OCI-LY1 (cell line): ENCODE data around the gene PFKP.

Experiments used
- H2AFZ ChIP-seq: fragments of 200-600 bp; sonication (generic), shearing (Covaris generic); 2 replicates; pipeline ENCODE4 v1.6.0; 2014; ENCODE audit warnings: antibody characterized with exemption, mild to moderate bottlenecking, low read length
- H3F3A ChIP-seq: fragments of 200-600 bp; sonication (generic), shearing (Covaris generic); 2 replicates; pipeline ENCODE4 v1.6.0; 2014; ENCODE audit warnings: mild to moderate bottlenecking, antibody characterized with exemption, low read length, moderate library complexity; ENCODE audit not compliant: insufficient read depth
- H3K27ac ChIP-seq: fragments of 200-600 bp; sonication (generic); 2 replicates; pipeline ENCODE4 v1.5.1; 2014; ENCODE audit warnings: low read length, mixed run types, mild to moderate bottlenecking, low read depth; ENCODE audit not compliant: poor library complexity, severe bottlenecking
- H3K27me3 ChIP-seq: fragments of 200-600 bp; sonication (generic); 2 replicates; pipeline ENCODE4 v1.6.0; 2014; ENCODE audit warnings: antibody characterized with exemption, mild to moderate bottlenecking, low read length, moderate library complexity; ENCODE audit not compliant: insufficient read depth
- H3K36me3 ChIP-seq: fragments of 200-600 bp; sonication (generic); 2 replicates; pipeline ENCODE4 v1.6.1; 2014; ENCODE audit warnings: mild to moderate bottlenecking, antibody characterized with exemption, low read length, moderate library complexity, mixed read lengths; ENCODE audit not compliant: insufficient read depth
- H3K4me1 ChIP-seq: fragments of 200-600 bp; sonication (generic); 2 replicates; pipeline ENCODE4 v1.5.1; 2014; ENCODE audit warnings: mild to moderate bottlenecking, low read length, moderate library complexity; ENCODE audit not compliant: insufficient read depth, severe bottlenecking
- H3K4me2 ChIP-seq: fragments of 200-600 bp; sonication (generic), shearing (Covaris generic); 2 replicates; pipeline ENCODE4 v1.6.1; 2014; ENCODE audit warnings: low read length
- H3K4me3 ChIP-seq: fragments of 200-600 bp; sonication (generic); 2 replicates; pipeline ENCODE4 v1.5.1; 2014; ENCODE audit warnings: low read length, low read depth, mild to moderate bottlenecking, mixed read lengths; ENCODE audit not compliant: poor library complexity, severe bottlenecking
- H3K79me2 ChIP-seq: fragments of 200-600 bp; shearing (Covaris generic); 2 replicates; pipeline ENCODE4 v1.6.1; 2016; ENCODE audit warnings: mixed run types, low read length, mixed read lengths; ENCODE audit not compliant: insufficient read depth
- H3K9ac ChIP-seq: fragments of 200-600 bp; sonication (generic), shearing (Covaris generic); 2 replicates; pipeline ENCODE4 v1.6.1; 2014; ENCODE audit warnings: mild to moderate bottlenecking, low read length, mixed read lengths
- H3K9me2 ChIP-seq: fragments of 200-600 bp; sonication (generic), shearing (Covaris generic); 2 replicates; pipeline ENCODE4 v1.6.1; 2014; ENCODE audit warnings: low read depth, mild to moderate bottlenecking, low read length, mixed read lengths
- H3K9me3 ChIP-seq: fragments of 200-600 bp; shearing (Covaris generic); 2 replicates; pipeline ENCODE4 v1.6.1; 2014; ENCODE audit warnings: low read length, mixed read lengths
- H4K20me1 ChIP-seq: fragments of 200-600 bp; sonication (generic), shearing (Covaris generic); 2 replicates; pipeline ENCODE4 v1.6.0; 2016; ENCODE audit warnings: mild to moderate bottlenecking, low read length; ENCODE audit not compliant: insufficient read depth
- EZH2 ChIP-seq: fragments of 200-600 bp; sonication (generic), shearing (Covaris generic); IDR thresholded peaks from 2 replicates; pipeline ENCODE4 v1.8.0; 2017; ENCODE audit warnings: borderline replicate concordance, mixed run types, mild to moderate bottlenecking, antibody characterized with exemption, low read length, moderate library complexity, mixed read lengths
- TF ChIP-seq, protein P1 (sequence below): fragments of 200-600 bp; sonication (generic), shearing (Covaris generic); IDR thresholded peaks from 2 replicates; pipeline ENCODE4 v1.5.1; 2017; ENCODE audit warnings: mild to moderate bottlenecking, antibody characterized with exemption, low read length, moderate library complexity, mixed read lengths

The PFKP gene

DNA sequence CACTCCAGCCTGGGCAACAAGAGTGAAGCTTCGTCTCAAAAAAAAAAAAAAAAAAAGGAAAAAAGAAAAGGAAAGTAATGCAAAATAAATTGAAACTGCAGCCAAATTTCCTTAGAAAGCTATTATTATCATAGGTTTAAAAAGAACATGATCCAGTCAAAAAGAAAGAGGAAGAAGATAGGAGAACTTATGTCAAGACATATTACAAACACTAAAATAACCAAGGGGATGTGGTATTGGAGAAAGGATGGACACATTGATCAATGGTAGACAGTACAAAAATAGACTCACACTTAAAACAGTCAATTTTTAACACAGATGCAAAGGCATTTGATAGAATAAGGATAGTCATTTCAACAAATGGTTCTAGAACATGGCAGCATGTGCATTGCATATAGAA lies 27.3 kb upstream of the PFKP start:
- TF ChIP-seq, protein P1, sequence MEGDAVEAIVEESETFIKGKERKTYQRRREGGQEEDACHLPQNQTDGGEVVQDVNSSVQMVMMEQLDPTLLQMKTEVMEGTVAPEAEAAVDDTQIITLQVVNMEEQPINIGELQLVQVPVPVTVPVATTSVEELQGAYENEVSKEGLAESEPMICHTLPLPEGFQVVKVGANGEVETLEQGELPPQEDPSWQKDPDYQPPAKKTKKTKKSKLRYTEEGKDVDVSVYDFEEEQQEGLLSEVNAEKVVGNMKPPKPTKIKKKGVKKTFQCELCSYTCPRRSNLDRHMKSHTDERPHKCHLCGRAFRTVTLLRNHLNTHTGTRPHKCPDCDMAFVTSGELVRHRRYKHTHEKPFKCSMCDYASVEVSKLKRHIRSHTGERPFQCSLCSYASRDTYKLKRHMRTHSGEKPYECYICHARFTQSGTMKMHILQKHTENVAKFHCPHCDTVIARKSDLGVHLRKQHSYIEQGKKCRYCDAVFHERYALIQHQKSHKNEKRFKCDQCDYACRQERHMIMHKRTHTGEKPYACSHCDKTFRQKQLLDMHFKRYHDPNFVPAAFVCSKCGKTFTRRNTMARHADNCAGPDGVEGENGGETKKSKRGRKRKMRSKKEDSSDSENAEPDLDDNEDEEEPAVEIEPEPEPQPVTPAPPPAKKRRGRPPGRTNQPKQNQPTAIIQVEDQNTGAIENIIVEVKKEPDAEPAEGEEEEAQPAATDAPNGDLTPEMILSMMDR, result no peak
- TF ChIP-seq EZH2, result no peak
- Histone ChIP-seq H3K4me3 (no peak overlapping the region), H3K27ac (no peak overlapping the region), H3F3A (no peaks in the 10 kb centered on the region), H3K9me2 (no peaks in the 10 kb centered on the region), H3K4me1 (no peaks in the 10 kb centered on the region), H4K20me1 (no peaks in the 10 kb centered on the region), H3K27me3 (no peaks in the 10 kb centered on the region; the same call in 1 of the 2 replicates), H3K9ac (no peak overlapping the region), H3K9me3 (no peaks in the 10 kb centered on the region), H3K79me2 (no peaks in the 10 kb centered on the region), H3K36me3 (no peaks in the 10 kb centered on the region), H2AFZ (no peak overlapping the region), H3K4me2 (no peak overlapping the region)

DNA sequence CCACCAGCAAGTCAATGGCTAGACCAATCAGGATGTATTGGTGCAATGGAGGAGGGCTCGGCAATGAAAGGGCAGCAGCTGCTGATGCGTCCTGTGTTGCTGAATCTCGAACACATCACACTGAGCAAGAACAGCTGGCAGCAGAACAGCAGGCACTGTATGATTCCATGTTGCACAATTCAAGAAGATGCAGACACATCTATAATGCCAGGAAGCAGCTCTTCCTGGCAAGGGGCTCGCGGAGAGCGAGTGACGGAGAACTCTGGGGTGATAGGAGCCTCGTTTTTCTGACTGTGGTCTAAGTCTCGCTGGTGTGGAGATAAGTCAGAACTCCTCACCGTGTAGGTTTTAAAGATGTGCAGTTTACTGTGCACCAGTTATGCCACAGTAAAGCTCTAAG lies 24.8 kb upstream of the PFKP start:
- Histone ChIP-seq H3K4me3 (no peak overlapping the region), H3K9me2 (no peaks in the 10 kb centered on the region), H3F3A (no peaks in the 10 kb centered on the region), H3K79me2 (no peaks in the 10 kb centered on the region), H3K27me3 (no peaks in the 10 kb centered on the region; the same call in 1 of the 2 replicates), H2AFZ (no peak overlapping the region), H3K4me1 (no peaks in the 10 kb centered on the region), H3K4me2 (no peak overlapping the region), H3K9me3 (no peaks in the 10 kb centered on the region), H4K20me1 (no peaks in the 10 kb centered on the region), H3K9ac (no peak overlapping the region), H3K36me3 (no peaks in the 10 kb centered on the region), H3K27ac (no peak overlapping the region)
- TF ChIP-seq EZH2, result no peak
- TF ChIP-seq, protein P1, result no peak

DNA sequence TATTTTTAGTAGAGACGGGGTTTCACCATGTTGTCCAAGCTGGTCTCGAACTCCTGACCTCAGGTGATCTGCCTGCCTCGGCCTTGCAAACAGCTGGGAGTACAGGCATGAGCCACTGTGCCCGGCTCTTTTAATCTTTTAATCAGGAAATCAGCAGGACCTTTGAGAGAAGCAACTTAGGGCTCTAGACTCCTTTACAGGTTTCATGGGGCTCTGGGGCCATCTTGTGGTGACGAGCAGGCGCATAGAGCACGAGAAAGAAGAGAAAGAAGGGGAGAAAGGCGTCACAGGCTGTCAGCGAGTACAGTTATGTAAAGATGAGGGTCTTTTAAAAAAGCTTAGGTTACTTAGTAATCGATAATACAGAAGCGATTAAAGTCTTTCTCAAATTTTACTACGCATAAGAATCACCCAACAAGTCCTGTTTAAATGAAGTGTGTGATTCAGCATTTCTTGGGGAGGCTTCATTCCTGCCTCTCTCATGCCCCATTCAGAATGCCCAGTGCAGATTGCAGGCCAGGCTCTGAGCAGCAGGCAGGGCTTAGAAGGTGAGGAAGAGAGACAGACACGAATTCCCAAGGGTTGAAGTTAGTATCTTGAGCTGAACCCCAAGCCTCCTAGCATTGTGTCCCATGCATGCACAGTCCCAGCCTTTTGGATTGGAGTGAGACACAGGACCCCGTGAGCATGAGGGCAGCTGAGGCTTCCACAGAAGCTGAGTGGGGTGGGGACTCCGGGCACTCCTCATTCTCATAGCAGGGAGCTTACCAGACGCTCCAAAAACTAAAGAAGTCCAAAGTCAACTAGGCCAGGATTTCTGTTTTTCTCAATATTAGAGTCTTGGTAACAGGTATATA lies 23.6 kb upstream of the PFKP start:
- Histone ChIP-seq H3K9me2 (no peaks in the 10 kb centered on the region), H3K27ac (no peak overlapping the region), H3K79me2 (no peaks in the 10 kb centered on the region), H2AFZ (no peak overlapping the region), H3K27me3 (no peaks in the 10 kb centered on the region; the same call in 1 of the 2 replicates), H4K20me1 (no peaks in the 10 kb centered on the region), H3K9ac (no peak overlapping the region), H3K36me3 (no peaks in the 10 kb centered on the region), H3F3A (no peaks in the 10 kb centered on the region), H3K9me3 (no peaks in the 10 kb centered on the region), H3K4me3 (no peak overlapping the region), H3K4me2 (no peak overlapping the region), H3K4me1 (no peaks in the 10 kb centered on the region)
- TF ChIP-seq EZH2, result no peak
- TF ChIP-seq, protein P1, result peak; percentile 61
